Measurements from ENCODE around the gene KCNB1.

The KCNB1 gene

DNA sequence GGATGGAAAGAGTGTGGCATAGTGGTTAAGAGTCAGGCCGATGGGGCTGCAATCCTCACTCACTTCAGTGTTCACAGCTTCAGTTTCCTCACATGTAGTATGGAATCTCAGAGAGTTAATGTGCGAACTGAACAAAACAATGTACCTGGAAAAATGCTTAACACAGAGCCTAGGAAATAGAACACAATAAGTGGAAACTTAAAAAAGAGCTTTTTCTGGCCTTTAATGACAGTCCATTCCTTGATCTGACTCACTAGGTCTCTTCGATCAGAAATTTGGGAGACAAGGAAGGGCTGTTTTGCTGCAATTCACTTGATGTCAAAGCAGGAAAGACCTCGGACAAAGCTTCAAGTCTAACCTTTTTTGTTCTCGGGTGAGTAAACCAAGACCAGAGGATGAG lies 56.1 kb downstream of the KCNB1 start:
- TF ChIP-seq CTCF (conservative IDR thresholded peaks at IDR 0.05) = no peak
- no peak overlapping the region for H3K27ac ChIP-seq

DNA sequence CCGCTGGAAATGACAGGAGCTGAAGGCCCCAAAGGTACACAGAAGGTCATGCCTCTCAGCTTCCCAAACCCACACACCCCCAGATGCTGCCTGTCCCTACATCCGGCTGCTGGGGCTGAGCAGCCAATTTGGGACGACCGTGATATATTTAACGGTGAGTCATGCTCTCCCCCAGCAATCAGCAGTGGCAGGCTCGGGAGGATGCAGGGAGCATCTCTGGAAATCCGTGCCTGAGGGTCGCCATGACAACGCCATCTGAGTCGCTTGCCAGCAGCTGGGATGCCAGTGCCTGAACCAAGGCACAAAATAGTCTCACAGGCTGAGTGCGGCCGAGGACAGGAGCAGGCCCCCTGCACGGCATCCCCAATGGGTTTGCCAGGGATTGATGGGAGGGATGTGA lies 57.9 kb downstream of the KCNB1 start:
- no peak for TF ChIP-seq CTCF (conservative IDR thresholded peaks at IDR 0.05)
- no peak overlapping the region for H3K27ac ChIP-seq

DNA sequence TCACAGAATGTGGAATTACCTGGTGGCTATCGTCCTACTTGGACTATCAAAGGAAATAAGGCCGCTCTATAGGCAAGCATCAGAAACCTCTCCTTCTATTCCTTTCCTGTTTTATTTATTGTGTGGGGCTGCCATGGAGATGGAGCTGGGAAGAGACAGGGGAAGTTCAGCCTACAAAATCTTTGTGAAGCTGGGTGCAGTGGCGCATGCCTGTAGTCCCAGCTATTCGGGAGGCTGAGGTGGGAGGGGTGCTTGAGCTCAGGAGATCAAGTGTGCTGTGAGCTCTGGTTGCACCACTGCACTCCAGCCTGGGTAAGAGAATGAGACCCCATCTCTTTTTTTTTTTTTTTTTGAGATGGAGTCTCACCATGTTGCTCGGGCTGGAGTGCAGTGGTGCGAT lies 60.3 kb downstream of the KCNB1 start:
- TF ChIP-seq CTCF (conservative IDR thresholded peaks at IDR 0.05) = no peak

GRCh38 chr20:49420811-49421295 lies 61.6 kb downstream of the KCNB1 start:
- no peak overlapping the region for H3K27ac ChIP-seq
- TF ChIP-seq CTCF (conservative IDR thresholded peaks at IDR 0.05) = no peak

More for the DNA sequence above, 60.3 kb downstream of the KCNB1 start:
- no peak overlapping the region for H3K27ac ChIP-seq

DNA sequence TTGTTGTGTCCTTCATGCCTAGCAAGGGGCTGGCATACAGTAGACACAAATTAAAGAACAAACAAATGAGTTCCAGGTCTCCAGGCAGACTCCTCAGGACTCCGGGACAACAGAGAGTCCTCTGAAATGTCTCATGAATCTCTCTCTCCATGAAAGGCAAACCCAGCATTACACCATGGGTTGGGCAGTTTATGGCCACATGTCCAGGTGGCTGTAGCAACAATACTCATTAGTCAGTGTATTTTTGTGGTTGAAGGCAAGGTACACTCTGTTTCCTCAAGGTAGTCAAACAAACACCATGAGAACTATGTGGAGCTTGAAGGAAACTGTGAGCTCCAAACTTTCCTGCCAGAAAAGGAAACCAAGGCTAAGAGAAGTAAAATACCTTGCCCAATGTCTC lies 62.2 kb downstream of the KCNB1 start:
- no peak overlapping the region for H3K27ac ChIP-seq
- TF ChIP-seq CTCF (conservative IDR thresholded peaks at IDR 0.05) = no peak

DNA sequence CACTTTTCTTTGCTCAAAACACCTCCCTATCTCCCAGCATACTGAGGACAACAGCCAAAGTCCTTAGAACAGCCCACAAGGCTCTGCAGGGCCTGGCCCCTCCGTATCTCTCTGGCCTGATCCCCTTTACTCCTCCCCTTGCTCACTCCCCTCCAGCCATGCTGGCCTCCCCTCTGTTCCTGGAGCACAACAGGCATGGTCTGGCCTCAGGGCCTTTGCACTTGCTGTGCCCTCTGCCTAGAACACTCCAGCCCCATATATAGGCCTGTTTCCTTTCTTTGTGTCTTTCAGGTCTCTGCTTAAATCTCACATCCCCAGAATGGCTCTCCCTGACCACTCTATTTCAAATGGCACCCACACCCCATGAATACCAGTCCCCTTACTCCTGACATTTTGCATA lies 62.7 kb downstream of the KCNB1 start:
- no peak for TF ChIP-seq CTCF (conservative IDR thresholded peaks at IDR 0.05)
- H3K27ac ChIP-seq = no peak overlapping the region

DNA sequence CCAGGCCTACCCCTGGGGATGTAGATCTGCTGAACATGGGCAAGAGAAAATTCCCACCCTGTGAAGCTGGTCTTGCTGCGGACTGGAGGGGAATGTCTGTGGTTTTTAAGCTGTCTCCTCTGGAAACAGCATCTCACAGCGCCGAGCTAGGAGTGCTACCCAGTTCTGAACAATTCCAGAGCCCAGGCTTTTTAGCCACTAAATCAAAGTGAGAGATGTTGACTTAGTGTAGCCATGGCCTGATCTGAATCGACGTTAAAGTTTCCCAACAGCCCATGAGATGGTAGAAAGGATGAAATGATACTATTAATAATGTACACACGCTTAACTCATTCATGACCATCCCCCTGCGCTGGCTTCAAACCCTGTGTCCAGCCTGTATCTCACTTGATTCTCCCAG lies 63.7 kb downstream of the KCNB1 start:
- peak overlapping the region; percentile 5; the same call in 1 of the 2 replicates for H3K27ac ChIP-seq
- no peak for TF ChIP-seq CTCF (conservative IDR thresholded peaks at IDR 0.05)
